ENCODE measurements around the gene OOEP. TPM values are rescaled to one million over a fixed set of nuclear protein-coding genes. Genes with fewer than 3 reads are reported as not detected.
A peak's percentile ranks its signal among the peaks of the same experiment; 100 is the strongest.
"Not testable (repeated sequence)": the region's sequence is repeated elsewhere in the genome, so short reads cannot be mapped to it uniquely, and the experiment has no call there.

Gene OOEP
- under 1 TPM in 1 of 2 donors, not detected in 1; 0.48 TPM for total RNA-seq

DNA sequence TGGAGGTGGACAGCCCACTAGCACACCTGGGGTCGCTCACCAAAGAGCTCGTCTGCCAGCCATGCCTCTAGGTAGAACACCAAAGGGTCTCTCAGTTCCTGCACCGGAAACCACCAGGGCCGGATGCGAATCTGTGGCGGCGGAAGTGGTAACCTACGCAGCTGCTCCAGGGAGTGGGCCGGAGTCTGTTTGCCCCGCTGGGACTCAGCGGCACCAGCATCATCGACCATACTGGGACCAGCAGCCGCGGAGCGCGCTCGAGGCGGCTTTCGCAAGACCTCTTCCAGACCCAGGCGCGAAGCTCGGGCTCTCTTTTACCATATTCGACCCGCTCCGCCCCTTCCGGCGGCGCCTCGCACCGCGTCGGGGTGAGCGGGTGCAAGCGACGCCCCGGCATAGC is at the start of gene OOEP:
Gene OOEP, minus strand, starts transcription at position 335 of the 400 bp plus-strand sequence. Its CDS starts 105 bp downstream, at position 230.
- no peak for DNase-seq (ENCODE audit: low spot score in 2 of 2)
- Mint-ChIP-seq H3K36me3 (no peaks in the 10 kb centered on the region), H3K27ac (no peak within 1 kb of the TSS), H3K9me3 (peaks cover 0 to 13% of the 10 kb centered on the region in 2 donors)
- ATAC-seq, result no peak

DNA sequence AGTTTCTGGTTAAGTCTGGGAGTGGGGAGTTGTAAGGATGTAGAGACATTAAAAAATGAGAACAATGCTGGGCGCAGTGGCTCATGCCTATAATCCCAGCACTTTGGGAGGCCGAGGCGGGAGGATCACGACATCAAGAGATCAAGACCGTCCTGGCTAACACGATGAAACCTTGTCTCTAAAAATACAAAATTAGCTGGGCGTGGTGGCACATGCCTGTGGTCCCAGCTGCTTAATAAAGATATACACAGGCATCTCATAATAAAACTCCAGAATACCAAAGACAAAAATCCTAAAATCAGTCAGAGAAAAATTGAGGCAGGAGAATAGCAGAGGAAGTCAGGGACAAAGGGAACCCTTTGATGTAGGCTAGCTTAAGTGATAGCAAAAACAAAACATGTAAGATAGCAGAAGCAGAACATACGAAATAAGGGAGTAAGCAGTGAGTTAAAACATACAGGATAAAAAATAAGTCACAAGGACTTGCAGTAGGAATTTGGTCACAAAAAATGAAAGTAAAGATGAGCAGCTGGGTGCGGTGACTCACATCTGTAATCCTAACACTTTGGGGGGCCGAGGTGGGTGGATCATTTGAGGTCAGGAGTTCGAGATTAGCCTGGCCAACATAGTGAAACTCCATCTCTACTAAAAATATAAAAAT is 48.5 kb upstream of the OOEP start:
- H3K27ac Mint-ChIP-seq, result no peak overlapping the region
- DNase-seq (ENCODE audit: low spot score in 2 of 2), result no peak

DNA sequence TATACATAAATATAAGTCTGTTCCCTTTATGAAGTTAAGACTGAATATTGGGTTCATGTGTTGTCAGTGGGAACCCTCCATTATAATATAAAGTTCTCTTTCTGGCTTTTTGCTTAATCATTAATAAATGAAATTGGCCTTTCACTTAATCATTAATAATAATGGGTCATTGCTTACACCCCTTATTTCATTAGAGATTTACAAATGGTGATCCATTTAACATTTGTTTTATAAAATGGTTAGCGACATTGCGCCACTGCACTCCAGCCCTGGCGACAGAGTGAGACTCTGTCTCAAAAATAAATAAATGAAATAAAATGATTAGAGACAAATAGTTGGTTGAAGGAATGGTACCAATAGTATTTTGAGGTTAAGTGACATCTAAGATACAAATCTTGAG is 43.4 kb upstream of the OOEP start:
- ATAC-seq, result no peak
- no peak for DNase-seq (ENCODE audit: low spot score in 2 of 2)
- H3K36me3 Mint-ChIP-seq, result peaks cover 0 to 7% of the 10 kb centered on the region in 2 donors
- H3K9me3 Mint-ChIP-seq, result no peaks in the 10 kb centered on the region
- H3K27ac Mint-ChIP-seq, result no peak overlapping the region

More for the DNA sequence above, 48.5 kb upstream of the OOEP start:
- no peak for ATAC-seq
- Mint-ChIP-seq H3K9me3 (no peaks in the 10 kb centered on the region), H3K36me3 (peaks cover 0 to 19% of the 10 kb centered on the region in 2 donors)

DNA sequence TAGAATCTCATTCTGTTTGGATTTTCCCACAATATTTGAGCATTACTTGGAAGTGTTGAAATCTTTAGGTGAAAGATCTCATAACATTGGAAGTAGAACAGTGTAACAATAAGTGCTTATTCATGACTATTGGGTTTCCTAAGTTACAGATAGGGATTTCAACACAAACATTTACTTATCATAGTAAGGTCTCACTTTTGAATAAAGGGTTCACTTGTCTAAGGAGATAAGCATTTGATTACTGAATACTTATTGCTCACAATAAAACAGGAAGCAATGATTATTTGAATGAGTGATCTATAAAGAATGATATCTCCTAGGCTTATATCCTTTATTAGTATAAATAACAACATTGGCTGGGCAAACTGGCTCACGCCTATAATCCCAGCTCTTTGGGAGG is 39.7 kb upstream of the OOEP start:
- no peak for ATAC-seq
- no peaks in the 10 kb centered on the region for H3K36me3 Mint-ChIP-seq
- H3K27ac Mint-ChIP-seq, result no peak overlapping the region
- H3K9me3 Mint-ChIP-seq, result no peaks in the 10 kb centered on the region
- no peak for DNase-seq (ENCODE audit: low spot score in 2 of 2)

DNA sequence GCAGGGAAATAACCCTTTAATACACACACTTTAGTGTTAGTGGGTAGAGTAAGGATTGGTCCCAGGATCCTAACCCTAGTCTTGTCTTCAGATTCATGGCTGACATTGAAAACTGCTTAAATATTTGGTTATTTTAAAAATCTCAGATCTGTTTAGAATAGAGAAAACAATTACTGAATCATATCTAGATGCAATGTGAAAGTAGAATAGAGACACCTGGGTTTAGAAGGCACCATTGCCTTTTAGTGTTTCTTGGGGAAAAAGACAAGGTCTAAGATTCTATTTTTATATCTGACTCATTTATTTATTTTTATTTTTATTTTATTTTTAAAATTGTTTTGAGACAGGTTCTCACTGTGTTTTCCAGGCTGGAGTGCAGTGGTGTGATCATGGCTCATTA is 31.0 kb upstream of the OOEP start:
- Mint-ChIP-seq H3K9me3 (no peaks in the 10 kb centered on the region), H3K27ac (no peak overlapping the region), H3K36me3 (no peaks in the 10 kb centered on the region)
- no peak for DNase-seq (ENCODE audit: low spot score in 2 of 2)
- no peak for ATAC-seq

DNA sequence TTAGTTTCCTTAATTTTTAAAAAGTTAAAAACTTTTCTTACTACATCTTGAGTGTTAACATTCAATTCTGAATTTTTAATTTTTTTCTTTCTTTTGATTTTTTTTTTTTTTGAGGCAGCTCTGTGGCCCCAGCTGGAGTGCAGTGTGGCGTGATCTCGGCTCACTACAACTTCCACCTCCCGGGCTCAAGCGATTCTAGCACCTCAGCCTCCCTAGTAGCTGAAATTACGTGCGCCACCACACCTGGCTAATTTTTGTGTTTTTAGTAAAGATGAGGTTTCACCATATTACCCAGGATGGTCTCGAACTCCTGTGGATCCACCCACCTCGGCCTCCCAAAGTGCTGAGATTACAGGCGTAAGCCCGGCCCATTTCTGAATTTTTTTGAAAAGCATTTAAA is 26.2 kb upstream of the OOEP start:
- no peaks in the 10 kb centered on the region for H3K9me3 Mint-ChIP-seq
- H3K36me3 Mint-ChIP-seq, result no peaks in the 10 kb centered on the region
- ATAC-seq (no peak), DNase-seq (ENCODE audit: low spot score in 2 of 2) (no peak)
- no peak overlapping the region for H3K27ac Mint-ChIP-seq

DNA sequence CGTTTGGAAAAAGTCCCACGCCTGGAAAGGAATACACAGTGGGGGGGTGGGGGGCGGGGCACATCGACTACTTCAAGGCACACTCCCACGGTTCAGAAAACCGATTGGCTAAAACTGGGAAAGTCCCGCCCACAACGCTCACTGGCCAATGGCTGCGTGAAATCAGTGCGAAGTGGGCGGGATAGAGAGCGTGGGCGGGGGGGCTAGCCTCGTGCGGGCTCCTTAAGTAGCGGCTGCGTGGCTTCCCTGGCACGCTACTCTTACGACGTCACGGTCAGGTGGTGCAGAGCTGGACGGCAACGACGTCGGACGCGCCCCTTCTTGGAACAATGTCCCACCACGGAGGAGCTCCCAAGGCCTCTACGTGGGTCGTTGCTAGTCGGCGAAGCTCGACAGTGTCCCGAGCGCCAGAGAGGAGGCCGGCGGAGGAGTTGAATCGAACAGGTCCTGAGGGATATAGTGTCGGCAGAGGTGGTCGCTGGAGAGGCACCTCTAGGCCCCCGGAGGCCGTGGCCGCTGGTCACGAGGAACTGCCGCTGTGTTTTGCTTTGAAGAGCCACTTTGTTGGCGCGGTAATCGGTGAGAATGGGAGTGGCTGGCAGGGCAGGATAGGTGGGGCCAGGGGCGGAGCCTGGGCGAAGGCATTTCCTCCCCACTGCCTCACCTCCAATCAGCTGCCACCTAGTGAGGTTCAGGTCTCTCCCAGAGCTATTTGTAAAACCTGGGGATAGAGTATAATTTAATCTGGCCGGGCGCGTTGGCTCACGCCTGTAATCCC is 25.1 kb upstream of the OOEP start, which contains the start of gene DDX43:
Gene DDX43, plus strand, starts transcription at position 252 of the 778 bp plus-strand sequence. Its CDS starts 78 bp downstream, at position 330.
- no peaks in the 10 kb centered on the region for H3K36me3 Mint-ChIP-seq
- ATAC-seq, result peak; percentile 46 to 73
- peak in 1 of 2 donors; percentile 22 for DNase-seq (ENCODE audit: low spot score in 2 of 2)
- H3K27ac Mint-ChIP-seq, result no peak within 1 kb of the TSS
- no peaks in the 10 kb centered on the region for H3K9me3 Mint-ChIP-seq

DNA sequence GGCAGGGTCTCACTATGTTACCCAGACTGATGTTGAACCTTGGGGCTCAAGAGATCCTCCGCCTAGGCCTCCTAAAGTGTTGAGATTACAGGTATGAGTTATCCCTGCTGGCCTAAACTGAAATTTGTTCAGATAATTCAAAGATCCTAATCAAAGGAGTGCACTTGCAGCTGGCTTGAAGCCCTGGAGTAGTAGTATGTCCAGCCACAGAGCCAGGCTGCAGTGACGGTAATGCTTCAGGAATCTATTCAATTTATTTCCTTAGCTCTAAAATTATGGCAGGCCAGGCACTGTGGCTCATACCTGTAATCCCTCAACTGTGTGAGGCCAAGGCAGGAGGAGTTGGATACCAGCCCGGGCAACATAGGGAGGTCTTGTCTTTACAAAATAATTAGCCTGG is 23.6 kb upstream of the OOEP start:
- no peaks in the 10 kb centered on the region for H3K9me3 Mint-ChIP-seq
- H3K36me3 Mint-ChIP-seq, result no peaks in the 10 kb centered on the region
- H3K27ac Mint-ChIP-seq, result no peak overlapping the region
- DNase-seq (ENCODE audit: low spot score in 2 of 2), result no peak
- ATAC-seq, result no peak

DNA sequence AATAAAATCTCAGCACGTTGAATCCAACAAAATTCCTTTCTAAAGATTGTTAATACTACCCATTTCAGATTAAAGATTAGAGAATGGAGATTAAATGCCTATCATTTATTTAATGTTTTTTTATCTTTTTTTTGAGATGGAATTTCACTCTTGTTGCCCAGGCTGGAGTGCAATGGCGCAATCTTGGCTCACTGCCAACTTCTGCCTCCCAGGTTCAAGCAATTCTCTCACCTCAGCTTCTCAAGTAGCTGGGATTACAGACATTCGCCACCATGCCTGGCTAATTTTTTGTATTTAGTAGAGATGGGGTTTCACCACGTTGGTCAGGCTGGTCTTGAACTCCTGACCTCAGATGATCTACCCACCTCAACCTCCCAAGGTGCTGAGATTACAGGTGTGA is 22.5 kb upstream of the OOEP start:
- not testable (repeated sequence) for H3K36me3 Mint-ChIP-seq; H3K27ac Mint-ChIP-seq; H3K9me3 Mint-ChIP-seq; DNase-seq (ENCODE audit: low spot score in 2 of 2); ATAC-seq

DNA sequence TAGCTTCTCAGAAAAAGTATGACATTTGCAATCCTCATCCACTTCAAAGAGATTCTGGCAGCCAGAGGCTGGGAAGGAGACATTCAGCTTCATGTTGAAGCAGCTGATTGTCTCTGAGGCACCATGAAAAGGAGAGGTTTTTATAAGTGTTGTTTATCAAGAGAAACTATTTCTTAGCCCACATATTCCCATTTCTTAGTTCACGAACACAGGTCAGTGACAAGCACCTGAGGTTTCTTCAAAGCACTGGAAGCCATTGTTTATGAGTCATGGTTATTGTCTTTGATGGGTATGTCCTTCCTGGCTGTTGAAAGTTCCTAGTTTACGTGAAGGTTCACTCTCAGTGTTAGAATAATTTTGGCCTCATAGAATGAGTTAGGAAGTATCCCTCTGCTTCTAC is 22.0 kb upstream of the OOEP start:
- Mint-ChIP-seq H3K9me3 (no peaks in the 10 kb centered on the region), H3K36me3 (no peaks in the 10 kb centered on the region), H3K27ac (no peak overlapping the region)
- ATAC-seq (peak in 1 of 2 donors; percentile 32), DNase-seq (ENCODE audit: low spot score in 2 of 2) (no peak)

DNA sequence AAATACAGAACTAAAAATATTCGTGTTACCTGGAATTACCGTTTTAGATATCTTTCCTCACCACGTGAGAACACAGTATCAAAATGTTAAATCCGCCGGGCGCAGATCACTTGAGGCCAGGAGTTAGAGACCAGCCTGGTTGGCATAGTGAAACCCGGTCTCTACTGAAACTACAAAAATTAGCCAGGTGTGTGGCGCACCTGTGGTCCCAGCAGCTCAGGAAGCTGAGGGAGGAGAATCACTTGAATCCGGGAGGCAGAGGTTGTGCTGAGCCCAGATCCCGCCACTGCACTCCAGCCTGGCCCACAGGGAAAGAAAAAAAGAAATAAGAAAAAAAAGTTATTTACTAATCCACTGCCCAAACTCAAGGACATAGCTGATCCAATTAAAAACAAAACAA is 20.2 kb upstream of the OOEP start:
- no peak for ATAC-seq
- no peak for DNase-seq (ENCODE audit: low spot score in 2 of 2)
- H3K36me3 Mint-ChIP-seq, result no peaks in the 10 kb centered on the region
- no peaks in the 10 kb centered on the region for H3K9me3 Mint-ChIP-seq
- no peak overlapping the region for H3K27ac Mint-ChIP-seq

DNA sequence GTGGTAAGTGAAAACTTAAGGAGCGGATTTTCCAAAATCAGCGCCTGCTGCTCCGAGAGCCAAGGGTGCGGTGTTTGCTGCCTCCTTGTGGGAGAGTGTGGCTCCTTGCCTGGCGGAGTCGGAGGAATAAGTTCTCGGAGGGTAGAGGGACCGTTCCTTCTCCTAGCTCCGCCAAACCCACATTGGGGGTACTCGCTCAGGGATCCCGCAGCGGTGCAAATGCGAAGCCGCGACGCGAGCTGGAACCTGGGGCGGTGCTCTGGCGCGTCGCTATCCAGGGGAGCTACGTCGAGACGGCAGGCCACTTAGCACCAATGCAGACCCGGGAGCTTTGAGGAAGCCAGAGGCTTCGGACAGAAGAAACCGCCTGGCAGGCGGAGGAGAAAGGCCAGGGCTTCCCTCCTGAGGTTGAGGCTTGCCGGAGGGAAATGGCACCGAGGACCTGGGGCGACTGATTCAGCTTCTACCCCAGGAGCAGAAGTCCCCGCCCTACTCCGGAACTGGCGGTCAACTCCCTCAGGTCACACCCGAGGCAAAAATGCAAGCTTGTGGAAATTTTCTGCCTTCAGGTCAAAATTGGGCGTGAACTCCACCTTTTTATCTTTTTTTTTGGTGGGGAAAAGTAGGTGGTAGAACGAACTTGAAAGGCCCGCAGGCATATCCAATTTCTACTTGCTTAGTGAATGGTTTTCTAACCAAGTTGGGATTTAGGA is 19.3 kb upstream of the OOEP start:
- Mint-ChIP-seq H3K9me3 (no peaks in the 10 kb centered on the region), H3K27ac (peak overlapping the region; percentile 50 to 80), H3K36me3 (no peaks in the 10 kb centered on the region)
- DNase-seq (ENCODE audit: low spot score in 2 of 2), result peak; percentile 37 to 78
- ATAC-seq, result peak; percentile 83 to 98

DNA sequence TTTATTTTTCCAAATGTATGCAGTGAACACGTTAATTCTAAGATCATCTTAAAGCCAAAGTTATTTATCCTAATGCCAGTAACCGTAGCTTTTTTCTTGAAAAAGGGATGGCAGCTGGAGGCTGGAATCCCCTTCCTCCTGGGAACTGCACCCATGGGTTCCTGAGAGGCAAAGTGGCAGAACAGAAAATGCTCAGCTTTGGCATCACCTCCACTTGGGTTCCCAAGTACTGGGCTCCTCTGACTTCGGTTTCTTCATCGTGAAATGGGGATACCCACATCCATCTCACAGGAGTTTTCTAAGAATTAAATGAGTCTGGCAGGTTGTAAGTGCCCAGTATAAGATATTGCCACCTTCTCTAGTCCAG is 18.7 kb upstream of the OOEP start:
- H3K27ac Mint-ChIP-seq, result peak overlapping the region; percentile 50 to 80
- H3K36me3 Mint-ChIP-seq, result no peaks in the 10 kb centered on the region
- ATAC-seq (peak; percentile 3 to 29), DNase-seq (ENCODE audit: low spot score in 2 of 2) (no peak)
- no peaks in the 10 kb centered on the region for H3K9me3 Mint-ChIP-seq

DNA sequence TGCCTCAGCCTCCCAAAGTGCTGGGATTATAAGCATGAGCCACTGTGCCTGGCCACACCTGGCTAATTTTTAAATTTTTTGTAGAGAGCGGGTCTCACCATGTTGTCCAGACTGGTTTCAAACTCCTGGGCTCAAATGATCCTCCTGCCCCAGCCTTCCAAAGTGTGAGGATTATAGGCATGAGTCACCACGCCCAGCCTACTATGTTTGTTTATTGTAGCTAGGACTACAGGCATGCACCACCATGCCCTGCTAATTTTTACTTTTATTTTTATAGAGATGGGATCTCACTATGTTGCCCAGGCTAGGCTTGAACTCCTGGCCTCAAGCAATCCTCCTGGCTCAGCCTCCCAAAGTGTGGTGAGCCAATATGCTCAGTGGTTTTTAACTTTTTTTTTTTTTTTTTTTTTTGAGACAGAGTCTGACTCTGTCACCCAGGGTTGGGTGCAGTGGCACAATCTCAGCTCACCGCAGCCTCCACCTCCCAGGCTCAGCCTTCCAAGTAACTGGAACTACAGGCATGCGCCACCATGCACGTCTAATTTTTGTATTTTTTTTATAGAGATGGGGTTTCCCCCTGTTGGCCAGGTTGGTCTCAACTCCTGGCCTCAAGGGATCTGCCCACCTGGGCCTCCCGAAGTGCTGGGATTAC is 12.9 kb upstream of the OOEP start:
- Mint-ChIP-seq H3K36me3 (no peaks in the 10 kb centered on the region), H3K9me3 (no peaks in the 10 kb centered on the region), H3K27ac (no peak overlapping the region)
- DNase-seq (ENCODE audit: low spot score in 2 of 2) (no peak), ATAC-seq (no peak)

DNA sequence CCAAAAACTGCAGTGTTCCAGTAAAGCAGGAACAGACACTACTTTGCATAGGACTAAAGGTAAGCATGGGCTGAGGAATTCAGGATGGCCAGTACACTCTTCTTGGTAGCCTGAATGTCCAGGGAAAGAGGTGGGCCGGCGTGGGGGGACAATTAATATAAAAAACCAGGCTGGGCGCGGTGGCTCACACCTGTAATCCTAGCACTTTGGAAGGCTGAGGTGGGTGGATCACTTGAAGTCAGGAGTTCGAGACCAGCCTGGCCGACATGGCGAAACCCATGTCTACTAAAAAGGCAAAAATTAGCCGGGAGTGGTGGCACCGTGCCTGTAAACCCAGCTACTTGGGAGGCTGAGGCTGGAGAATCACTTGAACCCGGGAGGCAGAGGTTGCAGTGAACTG is 11.8 kb upstream of the OOEP start:
- not testable (repeated sequence) for H3K36me3 Mint-ChIP-seq; DNase-seq (ENCODE audit: low spot score in 2 of 2); H3K27ac Mint-ChIP-seq; H3K9me3 Mint-ChIP-seq; ATAC-seq

DNA sequence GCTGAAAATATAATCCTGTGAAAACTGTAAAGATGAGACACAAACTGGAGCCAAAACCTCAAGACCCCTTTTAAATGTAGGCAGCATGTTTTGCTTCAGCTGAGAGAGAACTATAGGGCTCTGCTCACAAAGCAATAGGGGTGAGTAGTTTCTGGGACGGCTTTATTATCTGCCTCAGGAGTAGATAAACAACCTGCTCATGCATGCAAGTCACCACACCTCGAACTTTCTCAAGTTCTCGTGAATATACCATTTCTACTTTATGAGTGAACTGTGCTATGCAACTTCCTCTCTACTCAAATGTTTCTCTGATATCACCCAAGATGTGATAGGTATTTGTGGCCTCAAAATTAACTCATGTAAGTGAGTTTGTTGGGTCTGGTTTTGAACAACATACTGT is 7.5 kb upstream of the OOEP start:
- DNase-seq (ENCODE audit: low spot score in 2 of 2) (no peak), ATAC-seq (no peak)
- no peaks in the 10 kb centered on the region for H3K36me3 Mint-ChIP-seq
- H3K9me3 Mint-ChIP-seq, result peaks cover 0 to 3% of the 10 kb centered on the region in 2 donors
- H3K27ac Mint-ChIP-seq, result no peak overlapping the region

DNA sequence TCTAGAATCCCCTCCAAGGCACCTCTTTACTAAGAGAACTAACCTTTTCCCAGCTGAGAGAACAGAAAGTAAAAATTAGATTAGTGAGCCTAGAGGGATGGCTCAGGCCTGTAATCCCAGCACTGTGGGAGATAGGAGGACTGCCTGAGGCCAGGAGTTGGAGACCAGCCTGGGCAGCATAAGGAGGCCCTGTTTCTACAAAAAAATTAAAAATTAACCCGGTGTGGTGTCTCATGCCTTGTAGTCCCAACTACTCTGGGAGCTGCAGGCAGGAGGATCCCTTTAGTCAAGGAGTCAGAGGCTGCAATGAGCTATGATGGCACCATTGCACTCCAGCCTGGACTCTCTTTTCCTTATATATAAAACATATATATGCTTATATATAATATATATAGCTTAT is 5.5 kb upstream of the OOEP start:
- DNase-seq (ENCODE audit: low spot score in 2 of 2) (no peak), ATAC-seq (no peak)
- Mint-ChIP-seq H3K36me3 (no peaks in the 10 kb centered on the region), H3K27ac (no peak overlapping the region), H3K9me3 (peaks cover 0 to 9% of the 10 kb centered on the region in 2 donors)

All from activated naive CD4-positive, alpha-beta T cell treated with anti-CD3 and anti-CD28 coated beads, Interleukin-2, amount 50 U/mL, for 72 hours (primary cell).